GM12873 (cell line): ENCODE data around the gene SYNPO2L.
"Not testable (repeated sequence)": the region's sequence is repeated elsewhere in the genome, so short reads cannot be mapped to it uniquely, and the experiment has no call there.

Experiments used
- CTCF ChIP-seq: IDR thresholded peaks from 2 replicates; pipeline ENCODE4 v1.5.1; 2012; ENCODE audit warnings: low read depth, mild to moderate bottlenecking, moderate library complexity, low read length, control low read depth; ENCODE audit not compliant: insufficient read depth; ENCODE audit errors: missing control alignments

The SYNPO2L gene, protein sequence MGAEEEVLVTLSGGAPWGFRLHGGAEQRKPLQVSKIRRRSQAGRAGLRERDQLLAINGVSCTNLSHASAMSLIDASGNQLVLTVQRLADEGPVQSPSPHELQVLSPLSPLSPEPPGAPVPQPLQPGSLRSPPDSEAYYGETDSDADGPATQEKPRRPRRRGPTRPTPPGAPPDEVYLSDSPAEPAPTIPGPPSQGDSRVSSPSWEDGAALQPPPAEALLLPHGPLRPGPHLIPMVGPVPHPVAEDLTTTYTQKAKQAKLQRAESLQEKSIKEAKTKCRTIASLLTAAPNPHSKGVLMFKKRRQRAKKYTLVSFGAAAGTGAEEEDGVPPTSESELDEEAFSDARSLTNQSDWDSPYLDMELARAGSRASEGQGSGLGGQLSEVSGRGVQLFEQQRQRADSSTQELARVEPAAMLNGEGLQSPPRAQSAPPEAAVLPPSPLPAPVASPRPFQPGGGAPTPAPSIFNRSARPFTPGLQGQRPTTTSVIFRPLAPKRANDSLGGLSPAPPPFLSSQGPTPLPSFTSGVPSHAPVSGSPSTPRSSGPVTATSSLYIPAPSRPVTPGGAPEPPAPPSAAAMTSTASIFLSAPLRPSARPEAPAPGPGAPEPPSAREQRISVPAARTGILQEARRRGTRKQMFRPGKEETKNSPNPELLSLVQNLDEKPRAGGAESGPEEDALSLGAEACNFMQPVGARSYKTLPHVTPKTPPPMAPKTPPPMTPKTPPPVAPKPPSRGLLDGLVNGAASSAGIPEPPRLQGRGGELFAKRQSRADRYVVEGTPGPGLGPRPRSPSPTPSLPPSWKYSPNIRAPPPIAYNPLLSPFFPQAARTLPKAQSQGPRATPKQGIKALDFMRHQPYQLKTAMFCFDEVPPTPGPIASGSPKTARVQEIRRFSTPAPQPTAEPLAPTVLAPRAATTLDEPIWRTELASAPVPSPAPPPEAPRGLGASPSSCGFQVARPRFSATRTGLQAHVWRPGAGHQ

DNA sequence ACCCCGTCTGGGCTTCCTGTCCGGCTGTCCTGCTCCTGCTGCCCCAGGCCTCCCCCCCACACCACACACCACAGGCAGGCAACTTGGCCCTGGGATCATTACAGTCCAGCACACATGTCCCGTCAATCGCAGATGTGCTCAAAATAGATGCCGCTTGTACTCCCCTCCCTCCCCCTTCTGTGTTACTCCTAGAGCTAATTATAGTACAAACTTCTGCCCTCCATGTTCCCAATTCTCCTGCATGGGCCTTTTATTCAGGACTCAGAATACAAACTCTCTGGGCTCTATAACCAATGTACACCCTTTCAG, at the start of gene SYNPO2L:
Gene SYNPO2L, minus strand, starts transcription at position 40 of the 309 bp plus-strand sequence. CDS start 107 bp downstream, outside the sequence.
- TF ChIP-seq CTCF, result no peak

- not testable (repeated sequence) for TF ChIP-seq CTCF
Measured at GRCh38 chr10:73697675-73698159, 41.9 kb upstream of the SYNPO2L start, which contains the start of gene AGAP5. Gene AGAP5 (minus strand): TSS chr10:73698109. CDS start chr10:73697755, 354 bp downstream.

DNA sequence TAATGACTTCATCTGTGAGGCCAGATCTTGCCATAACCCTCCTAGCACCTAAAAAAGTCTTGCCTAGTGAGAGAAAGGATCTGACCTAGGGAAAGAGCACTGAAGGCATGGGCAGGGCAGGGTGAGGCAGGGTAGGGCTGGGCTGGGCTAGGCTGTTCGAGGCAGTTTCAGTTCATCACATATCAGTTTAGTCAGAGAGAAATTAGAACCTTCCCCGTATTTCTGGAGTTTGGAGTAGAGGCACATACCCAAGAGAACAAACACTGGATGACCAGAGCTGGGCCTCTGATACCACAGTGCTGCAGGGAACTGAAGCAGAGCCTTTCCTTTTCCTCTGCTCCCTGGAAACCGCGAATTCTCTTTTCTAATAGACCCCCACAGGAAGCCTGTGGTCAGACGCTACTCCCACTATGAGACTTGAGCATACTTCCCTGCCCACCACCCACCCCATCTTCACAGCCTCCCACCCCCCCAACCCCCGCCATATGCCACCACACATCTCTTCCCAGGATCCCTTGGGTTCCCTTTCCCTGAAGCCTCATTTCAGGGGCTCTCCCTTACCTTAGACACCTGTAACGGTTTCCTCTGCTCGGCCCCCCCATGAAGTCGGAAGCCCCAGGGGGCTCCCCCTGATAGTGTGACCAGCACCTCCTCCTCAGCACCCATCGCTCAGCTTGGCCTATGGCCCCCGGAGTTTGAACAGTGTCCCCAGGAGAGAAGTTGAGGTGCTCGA, 406 bp downstream of the SYNPO2L start:
- no peak for TF ChIP-seq CTCF

DNA sequence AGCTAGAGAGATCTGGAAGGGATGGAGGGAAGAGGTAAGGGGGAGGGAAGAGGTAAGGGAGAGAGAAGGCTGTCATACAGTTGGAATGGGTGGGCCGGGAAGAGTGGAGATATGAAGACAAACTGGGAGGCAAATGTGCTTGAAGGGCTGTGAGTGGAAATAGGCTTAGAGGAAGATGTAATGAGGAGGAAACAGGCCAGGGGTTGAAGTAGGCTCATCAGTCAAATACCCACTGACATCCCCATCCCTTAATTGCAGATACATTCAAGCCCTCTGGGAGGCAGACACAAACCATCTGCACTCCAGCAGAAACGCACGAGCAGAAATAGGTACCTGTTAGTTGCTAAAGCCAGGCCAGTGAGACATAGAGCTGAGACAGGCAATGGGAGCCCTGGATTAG, 2.1 kb downstream of the SYNPO2L start:
- peak; percentile 37 for TF ChIP-seq CTCF

DNA sequence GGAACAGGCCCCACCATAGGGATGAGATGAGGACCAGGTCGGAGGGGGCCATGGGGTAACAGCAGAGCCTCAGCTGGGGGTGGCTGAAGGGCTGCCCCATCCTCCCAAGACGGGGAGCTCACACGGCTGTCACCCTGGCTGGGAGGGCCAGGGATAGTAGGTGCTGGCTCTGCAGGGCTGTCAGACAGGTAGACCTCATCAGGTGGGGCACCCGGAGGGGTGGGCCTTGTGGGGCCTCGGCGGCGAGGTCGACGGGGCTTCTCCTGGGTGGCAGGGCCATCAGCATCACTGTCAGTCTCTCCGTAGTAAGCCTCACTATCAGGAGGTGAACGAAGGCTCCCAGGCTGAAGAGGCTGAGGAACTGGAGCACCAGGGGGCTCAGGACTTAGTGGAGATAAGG, 2.6 kb downstream of the SYNPO2L start:
- no peak for TF ChIP-seq CTCF

- TF ChIP-seq CTCF, result no peak
Measured at GRCh38 chr10:73650537-73651331, 5.1 kb downstream of the SYNPO2L start.
